IPS DF 4.7 (cell line): ENCODE measurements around the gene C4BPA.

Source experiments
- DNase-seq: peaks from one replicate; pipeline ENCODE4 v3.0.0-alpha.2; 2013; ENCODE audit warnings: low spot score; ENCODE audit errors: extremely low read depth

The C4BPA gene

DNA sequence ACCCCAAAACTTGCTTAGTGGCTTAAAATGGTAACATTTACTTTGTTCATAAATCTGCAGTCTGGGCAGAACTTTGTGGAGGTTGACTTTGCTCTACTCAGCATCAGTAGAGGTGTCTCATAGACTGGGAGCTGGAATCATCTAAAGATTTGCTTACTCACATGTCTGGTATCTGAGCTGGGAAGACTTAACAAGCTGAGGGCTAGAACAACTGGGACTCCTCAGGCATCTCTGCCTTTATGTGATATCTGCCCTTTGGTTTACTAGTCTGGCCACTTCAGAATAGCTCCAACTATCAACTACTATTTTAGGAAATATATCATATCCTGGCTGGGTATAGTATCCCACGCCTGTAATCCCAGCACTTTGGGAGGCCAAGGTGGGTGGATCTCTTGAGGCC, 82.5 kb downstream of the C4BPA start:
- DNase-seq, result no peak

DNA sequence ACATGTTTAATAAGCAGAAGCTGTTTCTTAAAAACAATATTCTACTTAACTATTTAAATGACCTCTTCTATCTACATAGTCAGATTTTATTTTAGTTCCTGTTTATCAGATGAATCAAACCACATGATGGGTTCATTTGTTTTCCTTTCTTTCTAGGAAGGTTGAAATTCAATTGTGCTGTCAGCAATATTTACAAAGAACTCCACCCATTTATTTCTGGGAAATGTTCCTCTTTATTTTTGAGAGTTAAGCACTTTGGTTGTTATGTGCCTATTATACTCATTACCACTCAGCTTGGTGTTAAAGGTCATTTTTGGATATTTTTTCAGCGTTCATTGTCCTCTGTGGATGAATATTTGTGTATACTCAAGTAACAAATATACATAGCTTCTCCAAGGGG, 84.9 kb downstream of the C4BPA start:
- DNase-seq, result no peak

DNA sequence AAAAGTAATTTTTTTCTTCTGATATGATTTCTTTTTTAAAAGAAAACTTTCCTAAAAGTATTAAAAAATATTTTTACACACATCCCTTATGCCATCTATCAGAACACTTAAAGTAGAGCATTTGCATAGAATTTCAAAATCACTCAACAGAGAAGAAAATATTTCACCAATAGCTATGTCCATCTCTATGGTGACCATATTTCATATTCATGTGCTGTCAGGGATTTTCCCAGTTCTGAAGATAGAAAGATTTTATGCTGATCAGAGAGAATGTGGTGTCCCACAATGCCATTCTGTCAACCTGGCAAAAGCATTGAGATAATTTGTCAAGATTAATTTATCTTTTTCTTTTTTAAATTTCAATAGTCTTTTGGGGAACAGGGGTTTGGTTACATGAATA, 87.0 kb downstream of the C4BPA start:
- no peak for DNase-seq

DNA sequence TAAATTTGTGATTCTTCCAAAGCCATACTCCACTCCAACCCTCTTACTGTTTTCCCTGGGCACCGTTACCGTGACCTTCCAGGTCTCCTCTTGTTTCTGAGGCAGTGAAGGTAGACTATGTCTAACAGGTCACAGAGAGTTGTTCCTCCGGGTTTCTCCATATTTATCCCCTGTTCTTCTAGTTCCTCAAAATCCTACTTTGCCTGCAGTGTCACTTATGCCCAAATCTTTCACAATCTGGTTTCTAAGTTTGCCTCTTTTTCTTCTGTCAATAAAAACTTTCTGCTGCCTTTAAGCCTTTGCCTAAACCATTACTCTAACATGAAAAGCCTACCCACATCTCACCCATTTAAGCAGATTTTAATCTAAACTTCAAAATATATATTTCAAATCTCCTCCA, 87.7 kb downstream of the C4BPA start:
- no peak for DNase-seq

DNA sequence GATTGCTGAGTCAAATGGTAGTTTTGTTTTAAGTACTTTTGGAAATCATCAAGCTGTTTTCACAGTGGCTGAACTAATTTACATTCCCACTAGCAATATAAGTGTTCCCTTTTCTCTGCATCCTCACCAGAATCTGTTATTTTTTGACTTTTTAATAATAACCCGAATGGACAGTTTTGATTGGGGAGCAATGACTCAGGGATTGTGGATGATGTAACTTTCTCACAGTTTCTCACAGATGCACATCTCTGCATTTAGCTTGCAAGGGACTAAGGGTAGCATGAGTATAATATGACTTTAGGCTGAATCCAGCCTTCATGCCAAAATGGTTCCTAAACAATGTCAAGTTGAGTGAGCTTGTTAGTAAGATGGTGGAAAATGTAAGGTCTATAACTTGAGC, 90.2 kb downstream of the C4BPA start:
- no peak for DNase-seq
